ENCODE results near the gene DEAF1.
A peak's percentile ranks its signal among the peaks of the same experiment; 100 is the strongest.

Gene DEAF1

DNA sequence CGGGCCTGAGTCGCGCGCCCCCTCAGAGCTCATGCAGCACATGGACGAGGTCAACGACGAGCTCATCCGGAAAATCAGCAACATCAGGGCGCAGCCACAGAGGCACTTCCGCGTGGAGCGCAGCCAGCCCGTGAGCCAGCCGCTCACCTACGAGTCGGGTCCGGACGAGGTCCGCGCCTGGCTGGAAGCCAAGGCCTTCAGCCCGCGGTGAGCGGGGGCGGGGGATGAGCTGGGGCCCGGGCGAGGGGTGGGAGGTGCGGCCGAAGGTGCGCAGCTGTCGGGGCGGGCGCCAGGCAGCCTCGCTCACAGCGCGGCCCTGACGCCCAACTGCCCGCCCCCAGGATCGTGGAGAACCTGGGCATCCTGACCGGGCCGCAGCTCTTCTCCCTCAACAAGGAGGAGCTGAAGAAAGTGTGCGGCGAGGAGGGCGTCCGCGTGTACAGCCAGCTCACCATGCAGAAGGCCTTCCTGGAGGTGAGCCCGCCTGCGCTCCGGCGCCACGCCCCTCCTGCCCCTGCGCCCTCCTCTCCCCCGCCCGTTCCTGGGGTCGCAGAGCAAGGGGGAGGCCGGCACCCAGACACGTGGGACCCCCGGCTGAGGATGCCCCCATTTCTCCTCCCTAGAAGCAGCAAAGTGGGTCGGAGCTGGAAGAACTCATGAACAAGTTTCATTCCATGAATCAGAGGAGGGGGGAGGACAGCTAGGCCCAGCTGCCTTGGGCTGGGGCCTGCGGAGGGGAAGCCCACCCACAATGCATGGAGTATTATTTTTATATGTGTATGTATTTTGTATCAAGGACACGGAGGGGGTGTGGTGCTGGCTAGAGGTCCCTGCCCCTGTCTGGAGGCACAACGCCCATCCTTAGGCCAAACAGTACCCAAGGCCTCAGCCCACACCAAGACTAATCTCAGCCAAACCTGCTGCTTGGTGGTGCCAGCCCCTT lies 31.5 kb upstream of the DEAF1 start:
- H3K36me3 ChIP-seq (ENCODE audit: control insufficient read depth, insufficient read depth, low read length), result no peaks in the 10 kb centered on the region
- H3K27me3 ChIP-seq (ENCODE audit: control insufficient read depth, insufficient read depth, low read length), result peaks cover 2% of the 10 kb centered on the region
- H3K4me1 ChIP-seq (ENCODE audit: control insufficient read depth, insufficient read depth, low read length), result no peaks in the 10 kb centered on the region
- no peak overlapping the region for H3K9ac ChIP-seq (ENCODE audit: low read length)
- no peak overlapping the region for H3K4me3 ChIP-seq (ENCODE audit: low read length)
- H3K27ac ChIP-seq (ENCODE audit: low read depth, low read length), result no peak overlapping the region

GRCh38 chr11:725624-726202 lies 30.7 kb upstream of the DEAF1 start:
- Histone ChIP-seq H3K4me1 (ENCODE audit: control insufficient read depth, insufficient read depth, low read length) (no peaks in the 10 kb centered on the region), H3K36me3 (ENCODE audit: control insufficient read depth, insufficient read depth, low read length) (no peaks in the 10 kb centered on the region), H3K27me3 (ENCODE audit: control insufficient read depth, insufficient read depth, low read length) (peaks cover 2% of the 10 kb centered on the region), H3K27ac (ENCODE audit: low read depth, low read length) (no peak overlapping the region), H3K9ac (ENCODE audit: low read length) (no peak overlapping the region), H3K4me3 (ENCODE audit: low read length) (peak overlapping the region; percentile 9)

DNA sequence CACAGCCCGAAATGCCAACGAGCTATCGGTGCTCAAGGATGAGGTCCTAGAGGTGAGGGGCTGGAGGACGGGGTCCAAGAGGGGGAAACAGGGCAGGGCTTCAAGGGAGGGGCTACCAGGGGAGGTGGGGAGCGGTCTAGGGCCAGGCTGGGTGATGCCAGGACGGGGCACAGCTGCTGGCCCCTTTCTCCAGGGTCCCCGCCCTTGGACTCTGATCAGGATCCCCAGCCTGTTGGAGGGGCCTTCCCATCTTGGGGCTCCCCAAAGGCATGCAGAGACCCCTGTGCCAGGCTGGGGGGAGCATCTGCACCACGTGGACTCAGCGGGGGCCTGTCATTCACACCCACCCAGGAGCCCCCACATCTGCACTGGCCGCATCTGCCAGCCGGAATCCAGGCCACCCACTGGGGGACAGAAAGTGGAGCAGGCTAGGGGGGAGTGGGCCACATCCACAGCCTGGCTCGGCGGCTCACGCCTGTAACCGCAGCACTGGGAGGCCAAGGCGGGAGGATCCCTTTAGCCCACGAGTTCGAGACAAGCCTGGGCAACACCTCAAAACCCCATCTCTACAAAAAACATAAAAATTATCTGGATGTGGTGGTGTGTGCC lies 29.9 kb upstream of the DEAF1 start:
- Histone ChIP-seq H3K9ac (ENCODE audit: low read length) (no peak overlapping the region), H3K27ac (ENCODE audit: low read depth, low read length) (no peak overlapping the region), H3K4me1 (ENCODE audit: control insufficient read depth, insufficient read depth, low read length) (no peaks in the 10 kb centered on the region), H3K27me3 (ENCODE audit: control insufficient read depth, insufficient read depth, low read length) (peaks cover 2% of the 10 kb centered on the region), H3K36me3 (ENCODE audit: control insufficient read depth, insufficient read depth, low read length) (no peaks in the 10 kb centered on the region), H3K4me3 (ENCODE audit: low read length) (no peak overlapping the region)

DNA sequence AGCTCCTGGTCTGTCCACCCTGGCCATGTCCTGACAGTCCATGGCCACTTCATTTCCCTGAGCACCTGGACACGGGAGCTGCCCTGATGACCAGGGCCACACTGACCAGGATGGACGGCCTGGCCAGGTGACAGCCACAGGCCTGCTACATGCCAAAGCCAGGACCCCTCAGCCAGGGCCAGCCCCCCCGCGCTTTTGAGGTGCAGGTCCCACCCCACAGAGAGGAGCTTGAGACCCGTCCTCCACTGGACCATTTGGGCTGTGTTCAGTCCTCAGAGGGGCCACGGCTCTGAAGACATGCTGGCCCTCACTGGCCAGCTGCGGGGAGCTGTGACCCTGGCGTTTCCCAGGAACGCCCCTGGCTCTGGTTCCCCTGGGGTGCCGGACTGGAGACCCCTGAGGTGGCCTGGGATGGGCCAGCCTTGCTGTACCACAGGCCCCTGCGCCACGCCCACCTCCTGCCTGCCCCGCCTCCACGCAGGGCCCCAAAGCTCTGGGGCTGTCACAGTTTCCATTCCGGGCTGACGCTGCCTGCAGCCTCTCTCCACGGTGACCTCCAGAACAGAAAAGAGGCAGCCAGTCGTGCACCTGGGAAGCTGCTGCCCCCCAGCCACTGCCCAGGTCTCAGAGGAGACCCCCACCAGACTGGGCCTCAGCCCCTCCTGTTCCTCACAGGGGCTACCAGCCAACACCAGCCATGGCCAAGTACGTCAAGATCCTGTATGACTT lies 29.2 kb upstream of the DEAF1 start:
- Histone ChIP-seq H3K4me1 (ENCODE audit: control insufficient read depth, insufficient read depth, low read length) (no peaks in the 10 kb centered on the region), H3K27ac (ENCODE audit: low read depth, low read length) (no peak overlapping the region), H3K27me3 (ENCODE audit: control insufficient read depth, insufficient read depth, low read length) (peaks cover 2% of the 10 kb centered on the region), H3K36me3 (ENCODE audit: control insufficient read depth, insufficient read depth, low read length) (no peaks in the 10 kb centered on the region), H3K4me3 (ENCODE audit: low read length) (no peak overlapping the region), H3K9ac (ENCODE audit: low read length) (no peak overlapping the region)

DNA sequence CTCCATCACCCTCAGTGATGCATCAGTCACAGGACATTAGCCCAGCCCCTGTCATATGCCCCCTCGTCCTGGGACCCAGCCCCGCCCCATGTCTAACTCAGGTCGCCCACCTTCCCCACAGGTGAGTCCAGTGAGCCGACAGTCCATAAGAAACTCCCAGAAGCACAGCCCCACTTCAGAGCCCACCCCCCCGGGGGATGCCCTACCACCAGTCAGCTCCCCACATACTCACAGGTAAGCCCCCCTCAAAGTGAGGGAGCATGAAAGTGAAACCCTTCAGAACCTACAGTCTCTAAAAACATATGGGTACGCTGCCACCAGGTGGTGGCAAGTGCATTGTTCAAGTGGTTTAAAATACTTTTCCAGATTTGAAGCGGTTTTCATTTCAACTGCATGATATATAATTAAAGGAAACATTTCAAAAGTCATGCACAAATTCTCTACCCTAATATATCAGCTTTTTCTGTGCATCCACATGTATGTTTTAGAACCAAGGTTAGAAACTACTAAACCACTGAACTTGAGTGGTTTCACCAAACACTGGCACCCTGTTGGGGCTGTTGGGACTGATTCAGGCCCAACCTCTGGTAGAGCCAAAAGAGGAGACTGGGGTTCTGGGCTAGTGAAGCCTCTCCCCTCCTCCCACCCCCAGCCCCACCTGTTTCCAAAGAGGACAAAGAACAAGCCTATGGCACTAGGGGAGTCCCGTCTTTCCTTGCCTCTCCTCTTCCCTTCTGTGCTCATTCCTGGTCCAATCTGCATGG lies 28.3 kb upstream of the DEAF1 start:
- H3K4me1 ChIP-seq (ENCODE audit: control insufficient read depth, insufficient read depth, low read length), result no peaks in the 10 kb centered on the region
- no peak overlapping the region for H3K4me3 ChIP-seq (ENCODE audit: low read length)
- H3K9ac ChIP-seq (ENCODE audit: low read length), result no peak overlapping the region
- H3K27ac ChIP-seq (ENCODE audit: low read depth, low read length), result no peak overlapping the region
- no peaks in the 10 kb centered on the region for H3K36me3 ChIP-seq (ENCODE audit: control insufficient read depth, insufficient read depth, low read length)
- H3K27me3 ChIP-seq (ENCODE audit: control insufficient read depth, insufficient read depth, low read length), result peaks cover 2% of the 10 kb centered on the region

- Histone ChIP-seq H3K27ac (ENCODE audit: low read depth, low read length) (no peak overlapping the region), H3K9ac (ENCODE audit: low read length) (no peak overlapping the region), H3K36me3 (ENCODE audit: control insufficient read depth, insufficient read depth, low read length) (no peaks in the 10 kb centered on the region), H3K27me3 (ENCODE audit: control insufficient read depth, insufficient read depth, low read length) (peaks cover 2% of the 10 kb centered on the region), H3K4me3 (ENCODE audit: low read length) (no peak overlapping the region), H3K4me1 (ENCODE audit: control insufficient read depth, insufficient read depth, low read length) (no peaks in the 10 kb centered on the region)
Observed at GRCh38 chr11:722346-722811, 27.4 kb upstream of the DEAF1 start.

DNA sequence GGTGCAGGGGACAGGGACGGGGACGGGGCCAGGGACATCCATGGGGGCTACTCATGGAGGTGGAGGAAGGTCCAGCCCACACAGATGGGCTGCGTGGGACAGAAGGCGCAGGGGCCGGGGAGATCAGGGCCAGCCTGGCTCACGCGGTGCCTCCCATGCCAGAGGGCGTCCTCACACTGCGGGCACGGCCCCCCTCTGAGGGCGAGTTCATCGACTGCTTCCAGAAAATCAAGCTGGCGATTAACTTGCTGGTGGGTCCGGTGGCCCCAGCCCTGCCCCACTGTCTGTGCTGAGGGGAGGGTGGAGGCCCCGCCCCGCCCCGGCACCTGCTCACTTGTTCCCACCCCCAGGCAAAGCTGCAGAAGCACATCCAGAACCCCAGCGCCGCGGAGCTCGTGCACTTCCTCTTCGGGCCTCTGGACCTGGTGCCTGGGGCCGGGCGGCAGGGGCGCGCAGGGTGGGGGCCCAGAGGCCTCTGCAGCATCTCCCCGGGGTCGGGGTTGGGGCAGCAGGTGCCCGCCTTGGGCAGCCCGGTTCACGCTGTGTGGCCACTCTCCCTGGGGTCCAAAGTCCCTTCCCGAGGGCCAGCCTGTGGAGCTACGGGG lies 26.8 kb upstream of the DEAF1 start:
- no peaks in the 10 kb centered on the region for H3K36me3 ChIP-seq (ENCODE audit: control insufficient read depth, insufficient read depth, low read length)
- no peaks in the 10 kb centered on the region for H3K4me1 ChIP-seq (ENCODE audit: control insufficient read depth, insufficient read depth, low read length)
- no peak overlapping the region for H3K9ac ChIP-seq (ENCODE audit: low read length)
- peaks cover 2% of the 10 kb centered on the region for H3K27me3 ChIP-seq (ENCODE audit: control insufficient read depth, insufficient read depth, low read length)
- no peak overlapping the region for H3K27ac ChIP-seq (ENCODE audit: low read depth, low read length)
- peak overlapping the region; percentile 25 for H3K4me3 ChIP-seq (ENCODE audit: low read length)

GRCh38 chr11:721247-721740 lies 26.3 kb upstream of the DEAF1 start:
- Histone ChIP-seq H3K27ac (ENCODE audit: low read depth, low read length) (no peak overlapping the region), H3K4me3 (ENCODE audit: low read length) (peak overlapping the region; percentile 25), H3K27me3 (ENCODE audit: control insufficient read depth, insufficient read depth, low read length) (peaks cover 2% of the 10 kb centered on the region), H3K9ac (ENCODE audit: low read length) (no peak overlapping the region), H3K4me1 (ENCODE audit: control insufficient read depth, insufficient read depth, low read length) (no peaks in the 10 kb centered on the region), H3K36me3 (ENCODE audit: control insufficient read depth, insufficient read depth, low read length) (no peaks in the 10 kb centered on the region)

GRCh38 chr11:720642-721246 lies 25.7 kb upstream of the DEAF1 start:
- Histone ChIP-seq H3K27me3 (ENCODE audit: control insufficient read depth, insufficient read depth, low read length) (peaks cover 2% of the 10 kb centered on the region), H3K4me3 (ENCODE audit: low read length) (peak overlapping the region; percentile 25), H3K36me3 (ENCODE audit: control insufficient read depth, insufficient read depth, low read length) (no peaks in the 10 kb centered on the region), H3K4me1 (ENCODE audit: control insufficient read depth, insufficient read depth, low read length) (no peaks in the 10 kb centered on the region), H3K27ac (ENCODE audit: low read depth, low read length) (no peak overlapping the region), H3K9ac (ENCODE audit: low read length) (no peak overlapping the region)

GRCh38 chr11:720017-720641 lies 25.1 kb upstream of the DEAF1 start:
- peaks cover 2% of the 10 kb centered on the region for H3K27me3 ChIP-seq (ENCODE audit: control insufficient read depth, insufficient read depth, low read length)
- H3K4me3 ChIP-seq (ENCODE audit: low read length), result peak overlapping the region; percentile 18
- no peak overlapping the region for H3K27ac ChIP-seq (ENCODE audit: low read depth, low read length)
- H3K4me1 ChIP-seq (ENCODE audit: control insufficient read depth, insufficient read depth, low read length), result no peaks in the 10 kb centered on the region
- no peak overlapping the region for H3K9ac ChIP-seq (ENCODE audit: low read length)
- no peaks in the 10 kb centered on the region for H3K36me3 ChIP-seq (ENCODE audit: control insufficient read depth, insufficient read depth, low read length)
